GM21737 (cell line): ENCODE results near the gene COX18.

Experiments used
- ATAC-seq: cut with Tn5 transposase; IDR thresholded peaks from one replicate; pipeline ENCODE4 v1.9.1; 2021; ENCODE audit warnings: mild to moderate bottlenecking, moderate library complexity; ENCODE audit not compliant: unreplicated experiment

The COX18 gene

DNA sequence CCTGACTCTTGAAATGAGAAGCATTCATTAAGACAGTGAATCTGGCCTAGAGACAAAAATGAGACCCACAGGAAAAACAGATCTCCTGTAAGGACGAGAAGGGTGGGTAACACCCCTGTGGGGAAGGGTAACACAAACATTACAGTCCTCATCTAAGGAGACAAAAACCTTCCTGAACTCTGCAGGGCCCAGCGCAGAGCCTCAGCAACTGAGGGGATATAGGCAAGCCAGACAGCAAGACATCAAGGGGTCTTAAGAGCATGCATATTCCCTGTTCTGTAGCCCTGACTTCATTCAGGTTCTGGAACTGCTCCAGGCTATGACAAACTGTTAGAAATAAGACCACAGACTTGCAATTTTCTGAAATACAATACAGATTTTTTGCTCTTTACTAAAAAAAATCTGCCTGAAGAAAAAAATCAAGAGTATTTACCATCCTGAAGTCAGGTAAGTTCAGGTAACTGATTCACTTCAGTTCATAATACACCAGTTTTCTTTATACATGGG is 15.5 kb downstream of the COX18 start:
- ATAC-seq = no peak

DNA sequence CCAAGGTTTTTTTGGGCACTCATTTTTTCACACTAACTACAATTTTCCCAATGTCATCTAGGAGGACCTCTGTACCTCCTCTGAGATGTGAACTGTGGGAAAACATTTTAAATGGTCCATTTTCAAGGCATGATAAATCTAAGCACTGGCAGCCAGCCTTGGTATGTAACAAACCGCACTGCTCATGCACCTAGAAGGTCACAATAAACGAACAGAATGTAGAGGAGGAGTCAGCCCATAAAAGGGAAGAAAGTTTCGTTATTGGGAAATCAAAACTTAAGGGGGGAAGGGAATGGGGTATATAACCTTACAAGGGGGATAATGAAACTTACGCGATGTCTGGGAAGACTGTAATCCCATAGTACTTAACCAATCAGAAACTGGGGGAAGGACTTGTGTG is 16.4 kb downstream of the COX18 start:
- ATAC-seq = no peak

DNA sequence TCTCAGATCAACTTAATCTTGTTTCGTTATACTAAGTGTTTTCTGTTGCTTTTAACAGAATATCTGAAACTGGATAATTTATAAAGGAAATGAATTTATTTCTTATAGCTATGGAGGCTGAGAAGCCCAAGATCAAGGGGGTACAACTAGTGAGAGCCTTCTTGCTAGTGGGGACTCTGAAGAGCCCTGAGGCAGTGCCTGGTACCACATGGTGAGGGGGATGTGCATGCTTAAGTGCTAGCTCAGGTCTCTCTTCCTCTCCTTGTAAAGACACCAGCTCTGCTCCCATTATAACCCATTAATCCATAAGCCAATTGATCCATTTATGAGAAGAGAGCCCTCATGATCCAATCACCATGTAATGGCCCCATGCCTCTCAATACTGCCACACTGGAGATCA is 17.9 kb downstream of the COX18 start:
- ATAC-seq = no peak

DNA sequence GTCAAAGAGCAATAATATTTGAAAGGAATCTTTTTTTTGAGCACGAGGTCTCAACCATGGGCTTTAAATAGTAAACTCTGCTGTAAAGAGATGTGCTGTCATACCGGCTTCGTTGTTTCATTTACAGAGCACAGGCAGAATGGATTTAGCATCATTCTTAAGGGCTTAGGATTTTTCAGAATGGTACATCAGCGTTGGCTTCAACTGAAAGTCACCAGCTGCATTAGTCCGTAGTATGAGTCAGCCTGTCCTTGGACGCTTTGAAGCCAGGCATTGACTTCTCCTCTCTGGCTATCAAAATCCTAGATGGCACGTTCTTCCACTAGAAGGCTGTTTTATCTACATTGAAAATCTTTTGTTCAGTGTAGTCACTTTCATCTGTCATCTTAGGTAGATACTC is 23.6 kb downstream of the COX18 start:
- ATAC-seq = no peak

DNA sequence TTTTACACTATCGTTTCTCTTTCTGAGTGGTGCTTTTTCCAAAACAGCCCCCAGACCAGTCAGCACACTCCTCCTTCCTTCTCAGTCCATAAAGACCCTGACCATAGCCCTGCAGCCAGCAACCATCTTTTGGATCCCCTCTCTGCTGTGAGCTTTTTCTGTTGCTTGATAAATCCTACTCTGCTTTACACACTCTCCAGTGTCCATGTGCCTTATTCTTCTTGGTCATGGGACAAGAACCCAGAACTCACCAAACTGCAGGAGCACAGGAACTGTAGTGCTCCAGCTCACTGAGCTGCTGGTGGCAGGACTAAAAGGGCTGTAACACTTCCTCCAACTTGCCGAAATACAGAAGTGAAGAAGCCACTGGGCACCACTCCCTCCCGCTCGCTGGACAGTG is 32.5 kb downstream of the COX18 start:
- ATAC-seq = no peak

DNA sequence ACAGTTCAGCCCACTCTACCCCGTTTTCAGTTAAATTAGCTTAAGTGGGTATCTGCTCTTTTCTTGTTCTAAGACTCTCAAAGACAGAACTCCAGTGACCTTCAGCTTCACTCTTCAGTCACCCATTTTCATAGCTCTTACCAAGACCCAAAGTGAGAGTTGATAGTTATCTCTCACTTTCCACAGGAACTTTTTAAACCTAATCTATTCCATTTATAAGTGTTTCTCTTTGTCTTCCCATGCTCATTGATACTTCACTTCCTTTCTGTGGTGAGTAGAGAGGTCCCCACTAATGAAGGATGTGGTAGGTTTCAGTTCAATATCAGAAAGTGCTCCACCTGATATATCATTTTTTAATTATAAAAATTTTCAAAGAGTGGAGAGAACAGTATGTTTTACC is 33.4 kb downstream of the COX18 start:
- ATAC-seq = no peak

DNA sequence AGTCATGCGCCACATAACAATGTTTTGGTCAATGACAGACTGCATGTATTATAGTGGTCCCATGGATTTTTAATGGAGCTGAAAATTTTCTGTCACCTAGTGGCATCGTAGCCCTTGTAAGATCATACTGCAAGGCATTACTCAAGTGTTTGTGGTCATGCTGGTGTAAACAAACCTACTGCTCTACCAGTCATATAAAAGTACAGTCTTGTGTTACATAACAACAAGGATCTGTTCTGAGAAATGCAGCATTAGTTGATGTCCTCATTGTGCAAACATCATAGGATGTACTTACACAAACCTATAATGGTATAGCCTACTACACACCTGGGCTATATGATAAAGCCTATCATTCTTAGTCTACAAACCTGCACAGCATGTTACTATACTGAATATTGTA is 34.6 kb downstream of the COX18 start:
- no peak for ATAC-seq

DNA sequence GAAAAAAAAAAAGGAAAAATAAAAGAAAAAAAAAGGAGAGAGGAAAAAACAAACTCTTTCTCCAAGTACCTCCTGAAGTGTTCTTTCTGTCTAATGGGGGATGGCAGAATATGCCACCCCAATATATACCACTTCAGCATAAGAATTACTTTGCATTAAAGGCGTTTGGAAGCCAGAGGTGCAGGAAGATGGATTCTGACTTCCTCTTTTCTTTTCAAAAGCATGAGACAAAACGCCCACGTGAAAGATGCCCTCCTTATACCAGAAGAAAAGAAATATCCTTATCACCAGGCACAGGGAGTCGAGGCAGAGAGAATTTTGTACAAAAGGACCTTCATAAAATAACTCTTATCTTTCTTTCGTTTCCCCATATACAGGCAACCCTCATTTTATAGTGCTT is 40.9 kb downstream of the COX18 start:
- ATAC-seq = no peak

DNA sequence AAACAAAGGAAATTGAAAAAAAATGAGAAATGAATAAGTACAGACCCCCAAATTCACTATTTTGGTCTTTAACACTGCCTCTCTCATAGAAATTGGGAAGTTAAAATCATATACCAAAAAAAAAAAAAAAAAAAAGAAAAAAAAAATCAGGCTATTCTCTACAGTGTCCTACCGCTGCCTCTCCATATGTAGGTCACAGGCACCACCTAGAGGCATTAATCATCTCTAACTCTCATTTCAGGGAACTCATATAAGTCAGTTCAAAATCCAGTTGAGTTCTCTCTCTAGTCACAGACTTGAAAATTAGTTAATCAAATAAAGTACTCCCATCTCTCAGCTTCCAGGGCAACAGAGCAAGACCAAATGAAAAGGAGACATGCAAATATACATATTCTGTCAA is 47.9 kb downstream of the COX18 start:
- no peak for ATAC-seq

DNA sequence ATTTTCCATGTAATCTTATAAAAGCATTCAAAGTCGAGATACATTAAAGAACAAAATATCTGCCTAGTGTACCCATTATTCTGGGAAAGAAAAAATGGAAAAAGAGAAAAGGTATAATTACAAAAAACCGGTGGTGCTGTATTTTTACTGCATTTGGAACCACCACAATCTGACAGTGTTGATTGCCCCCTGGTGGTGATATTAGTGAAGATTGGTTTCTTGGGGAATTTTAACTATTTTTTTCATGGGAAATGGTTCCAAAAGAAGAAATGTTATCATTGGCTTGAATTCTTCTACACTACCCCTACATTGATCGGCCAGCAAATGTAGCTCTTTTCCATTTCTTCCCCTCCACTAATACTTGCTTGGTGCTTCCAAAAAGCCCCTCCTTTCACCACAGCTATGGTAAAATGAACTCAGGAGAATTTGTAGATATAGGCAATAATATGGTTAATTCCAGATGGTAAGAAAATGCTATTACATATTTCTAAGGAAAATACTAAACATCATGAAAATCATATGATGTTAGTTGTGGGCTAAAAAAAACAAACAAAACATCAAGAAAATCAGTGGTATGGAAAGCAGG is 50.0 kb downstream of the COX18 start:
- ATAC-seq = no peak

DNA sequence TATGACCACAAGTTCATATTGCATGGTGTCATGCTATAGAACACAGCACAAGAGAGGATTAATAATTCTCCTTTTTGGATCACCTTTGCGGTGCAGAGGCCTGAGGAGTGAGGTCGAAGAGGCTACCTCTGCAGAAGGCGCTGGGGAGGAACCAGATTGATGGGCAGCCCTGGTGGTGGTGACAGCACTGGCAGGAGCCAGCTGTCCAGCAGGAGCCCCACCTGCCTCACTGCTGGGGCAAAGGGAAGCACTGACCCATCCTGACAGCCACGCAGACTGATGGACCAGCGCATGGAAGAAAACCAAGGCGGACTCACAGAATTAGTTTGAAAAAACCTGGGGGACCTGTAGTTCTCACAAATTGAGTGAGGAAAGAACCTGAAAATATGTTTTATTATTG is 50.9 kb downstream of the COX18 start:
- no peak for ATAC-seq

DNA sequence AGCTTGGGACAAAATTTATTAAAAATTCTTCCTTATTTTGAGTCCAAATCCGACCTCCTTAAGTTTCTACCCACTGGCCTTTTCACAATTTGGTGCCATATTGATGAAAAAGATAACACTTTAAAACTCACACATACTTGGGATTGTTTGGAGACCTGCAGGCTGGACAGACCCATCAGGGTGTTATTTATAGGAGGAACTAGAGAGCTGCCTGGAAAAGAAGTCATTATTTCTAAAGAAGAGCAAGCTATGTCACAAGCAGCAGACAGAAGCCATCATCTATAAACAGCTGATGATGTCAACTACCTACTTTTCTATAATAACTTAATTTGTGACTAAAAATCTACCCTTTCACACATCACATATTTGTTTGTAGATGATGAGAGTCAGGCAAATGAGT is 56.2 kb downstream of the COX18 start:
- ATAC-seq = no peak

DNA sequence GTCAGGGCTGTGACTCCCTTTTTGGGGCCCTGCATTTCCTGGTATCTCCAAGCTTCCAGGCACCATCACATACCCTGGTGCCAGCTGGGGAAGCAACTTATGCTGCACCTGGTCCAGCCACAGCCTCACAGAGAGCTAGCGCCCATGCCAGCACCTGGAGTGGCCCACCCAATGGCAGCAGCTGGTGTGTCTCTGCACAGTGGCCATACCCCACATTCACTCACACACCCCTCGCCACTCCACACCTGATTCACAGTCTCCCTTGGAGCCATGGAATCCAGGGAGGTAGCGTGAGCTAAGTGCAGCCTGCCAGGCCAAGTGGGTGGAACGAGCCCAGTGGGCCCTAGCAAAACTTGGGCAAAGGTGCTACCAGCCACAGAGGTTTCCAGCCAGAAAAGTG is 56.8 kb downstream of the COX18 start:
- no peak for ATAC-seq

DNA sequence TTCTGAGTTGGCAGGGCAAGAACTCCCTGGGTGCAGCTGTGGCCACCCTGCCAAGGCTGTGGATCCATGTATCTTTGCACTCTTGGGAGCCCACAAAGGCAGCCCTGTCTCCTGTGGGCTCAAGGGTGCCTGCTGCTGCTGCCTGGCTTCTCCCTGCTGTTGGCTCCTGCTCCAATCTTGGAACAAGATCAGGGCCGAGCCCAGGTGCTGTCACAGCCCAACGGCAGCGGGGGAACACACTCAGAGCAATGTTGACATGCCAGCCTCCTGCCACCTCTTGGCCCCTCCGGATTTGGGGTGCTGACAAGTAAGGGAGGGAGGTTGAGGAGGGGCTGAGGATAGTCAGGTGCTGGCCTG is 57.9 kb downstream of the COX18 start:
- no peak for ATAC-seq

DNA sequence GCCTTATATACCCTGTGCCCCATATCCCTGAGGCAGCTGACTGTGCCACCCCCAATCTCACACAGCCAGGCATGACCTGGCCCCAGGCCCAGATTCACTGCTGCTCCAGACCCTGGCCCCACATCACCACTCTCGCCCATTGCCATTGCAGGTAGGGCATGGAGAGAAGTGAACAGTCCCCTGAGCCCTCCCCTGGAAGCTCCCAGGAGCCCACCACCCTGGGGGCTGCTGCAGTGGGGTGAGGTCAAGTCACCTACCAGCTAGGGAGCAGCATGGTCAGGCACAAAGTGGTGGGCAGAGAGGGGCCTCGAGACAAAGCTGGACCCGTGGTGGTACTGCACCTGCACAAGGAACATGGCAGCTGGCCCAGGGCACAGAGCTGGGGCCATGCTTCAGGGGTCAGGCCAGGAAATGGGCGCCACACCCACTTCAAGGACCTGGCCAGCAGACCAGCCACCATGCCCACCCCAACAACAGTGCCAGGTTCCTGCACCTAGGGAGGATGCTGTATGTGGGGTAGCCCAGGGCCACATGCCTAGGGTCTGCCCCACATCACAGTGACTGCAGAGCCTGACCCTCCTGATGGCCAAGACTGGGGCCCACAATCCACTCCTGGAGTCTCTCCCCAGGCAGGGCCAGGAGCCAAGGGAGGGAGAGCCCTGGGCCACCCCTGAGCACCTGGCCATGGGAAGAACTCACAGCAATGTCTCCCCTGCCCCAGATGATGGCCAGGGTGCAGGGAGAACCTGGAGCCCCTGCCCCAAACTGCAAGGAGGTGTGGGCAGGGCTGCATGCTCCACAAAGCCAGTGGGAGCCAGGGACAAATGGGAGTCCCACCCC is 58.5 kb downstream of the COX18 start:
- ATAC-seq = no peak

DNA sequence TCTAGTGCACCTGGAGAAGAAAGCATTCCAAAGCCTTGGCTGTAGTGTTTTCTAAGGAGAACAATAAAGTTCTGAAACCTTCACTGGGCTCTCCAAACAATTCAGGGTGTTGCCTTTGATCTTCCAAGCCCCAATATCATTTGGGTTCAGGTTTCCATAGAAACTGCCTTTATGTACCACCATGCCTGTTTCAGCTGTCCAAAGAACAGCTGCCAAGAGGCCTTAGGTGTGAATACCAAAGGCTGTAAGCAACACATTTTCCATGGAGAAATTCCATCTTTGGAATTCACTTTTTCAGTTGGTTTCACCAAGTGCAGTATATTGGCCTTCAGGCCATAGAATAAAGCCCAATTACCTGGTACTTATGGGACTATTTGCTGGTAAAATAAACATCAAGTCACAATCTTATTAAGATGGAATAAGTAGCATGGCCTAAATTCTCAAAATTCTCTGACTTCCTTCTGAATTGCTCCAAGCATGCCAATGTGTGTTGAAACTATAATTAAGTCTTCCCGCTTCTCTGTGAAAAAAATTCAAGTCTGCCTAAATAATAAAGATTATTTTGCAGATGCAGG is 61.9 kb downstream of the COX18 start:
- ATAC-seq = no peak

DNA sequence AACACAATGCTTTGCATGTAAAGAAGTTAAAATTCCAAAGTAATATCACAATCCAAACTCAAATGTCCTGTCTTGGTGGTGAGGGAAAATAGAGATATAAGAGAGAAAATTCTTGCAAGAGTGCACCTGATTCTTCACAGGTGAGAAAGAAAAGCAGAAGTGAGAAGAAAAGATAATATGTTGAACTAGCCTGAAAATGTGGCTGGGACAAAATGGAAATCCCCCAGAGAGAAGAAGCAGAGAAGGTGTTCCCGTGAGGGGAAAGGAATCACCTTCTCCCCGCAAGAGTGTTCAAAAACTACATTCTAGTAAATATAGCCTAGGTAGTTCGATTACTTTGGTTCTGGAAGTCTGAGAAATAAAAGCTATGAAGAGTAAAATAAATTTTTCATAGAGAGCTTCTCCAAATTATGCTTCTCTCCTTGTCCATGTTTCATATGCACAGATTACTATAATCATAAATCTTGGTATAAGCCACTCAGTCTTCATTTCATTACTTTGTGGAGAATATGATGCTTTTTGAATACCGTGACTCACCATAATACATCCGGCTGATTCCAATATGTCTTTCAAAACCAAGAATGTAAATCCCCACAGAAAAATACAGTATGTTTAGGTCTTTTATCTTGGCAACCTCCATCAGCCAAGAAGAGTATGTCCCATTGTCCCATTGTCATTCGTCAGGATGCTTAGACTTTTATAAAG is 63.1 kb downstream of the COX18 start:
- ATAC-seq = peak; percentile 63

DNA sequence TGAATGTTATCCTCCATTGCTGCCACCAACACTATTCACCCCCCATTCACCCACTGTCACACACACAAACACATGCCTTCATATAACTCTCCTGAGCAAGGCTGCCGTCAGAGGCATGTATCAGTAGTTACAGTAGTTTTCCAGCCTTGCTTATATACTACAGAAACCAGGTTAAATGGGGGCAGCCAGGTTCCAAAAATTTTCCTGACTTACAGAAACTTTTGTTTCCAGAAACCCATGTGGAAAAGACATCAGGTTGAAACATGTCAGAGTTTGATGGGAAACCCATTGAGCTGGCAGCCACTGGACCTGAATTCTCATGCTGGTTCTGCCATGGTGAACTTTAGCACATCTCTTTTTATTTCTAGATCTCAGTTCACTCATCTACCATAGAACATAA is 64.0 kb downstream of the COX18 start:
- no peak for ATAC-seq
